ENCODE results near the gene HIPK2. TPM values are rescaled to one million over a fixed set of nuclear protein-coding genes. Genes with fewer than 3 reads are reported as not detected.

HIPK2 gene
- total and polyA plus RNA-seq, 2 of the 4 experiments (the other 2 are of a cell fraction) = 22.0 to 27.1 TPM

GRCh38 chr7:139515266-139515665 is 262.5 kb downstream of the HIPK2 start:
- no peak overlapping the region for H3K9ac ChIP-seq (ENCODE audit: low read depth, low read length)
- dilution Hi-C loops (cut with HindIII; ENCODE audit: low sequenced_read_pairs, unreplicated experiment) (no loop called here), in situ Hi-C loops (cut with MboI; ENCODE audit: low sequenced_read_pairs) (no loop called here), intact Hi-C loops (cut with micrococcal nuclease) (no loop called here)
- ATAC-seq (ENCODE audit: low read depth) (no peak), DNase-seq (no peak)
- CTCF ChIA-PET = no interaction called here
- H3K18ac ChIP-seq (ENCODE audit: low read depth, low read length) = no peak overlapping the region
- no peak overlapping the region for H3K56ac ChIP-seq (ENCODE audit: extremely low read depth, insufficient read depth, low read length)
- BruUV-seq (replicated peaks) = no TSS peak
- POLR2A ChIA-PET (ENCODE audit: unreplicated experiment) = no interaction called here
- no peak overlapping the region for H3K27ac ChIP-seq (ENCODE audit: insufficient read depth, low read length)
- no peak overlapping the region for H3K14ac ChIP-seq (replicated peaks; ENCODE audit: low read depth, low read length)
- H4K20me1 ChIP-seq (ENCODE audit: insufficient read depth, low read length) = no peaks in the 10 kb centered on the region
- H3K9me1 ChIP-seq (ENCODE audit: insufficient read depth, low read length) = no peaks in the 10 kb centered on the region
- no peak overlapping the region for H4K8ac ChIP-seq (ENCODE audit: low read depth in 2 of 2, low read length in 2 of 2)
- 70% methylated on average over 5 of the region's 8 CpGs; no CpG with 5 or more reads in 1 of the 2 experiments for WGBS, 2 experiments (ENCODE audit: extremely low coverage in 2 of 2, insufficient read length in 1 of 2)
- no peak overlapping the region for H4K91ac ChIP-seq (ENCODE audit: insufficient read depth, low read depth, low read length)
- TF ChIP-seq RAD21 (IDR thresholded peaks at IDR 0.05; ENCODE audit: low read length) (no peak), RCOR1 (IDR thresholded peaks at IDR 0.05; ENCODE audit: insufficient replicate concordance, low read length) (no peak), ELK1 (IDR thresholded peaks at IDR 0.05; ENCODE audit: borderline replicate concordance, low read depth, low read length) (no peak), RFX5 (IDR thresholded peaks at IDR 0.05; ENCODE audit: low read depth, low read length) (no peak), FOS (IDR thresholded peaks at IDR 0.05; ENCODE audit: low read depth, low read length) (no peak), CEBPB (IDR thresholded peaks at IDR 0.05; ENCODE audit: low read depth, low read length) (no peak), MAFK (IDR thresholded peaks at IDR 0.05; ENCODE audit: low read depth, low read length) (no peak), SMC3 (IDR thresholded peaks at IDR 0.05; ENCODE audit: low read depth, low read length) (no peak), MAZ (IDR thresholded peaks at IDR 0.05; ENCODE audit: borderline replicate concordance, low read depth, low read length) (no peak), POLR2A (IDR thresholded peaks at IDR 0.05; ENCODE audit: low read depth, low read length) (no peak), USF2 (IDR thresholded peaks at IDR 0.05; ENCODE audit: low read depth, low read length) (no peak), CTCF (conservative IDR thresholded peaks at IDR 0.05; ENCODE audit: low read depth, low read length) (no peak), BHLHE40 (IDR thresholded peaks at IDR 0.05; ENCODE audit: low read depth, low read length) (no peak), NFE2L2 (IDR thresholded peaks at IDR 0.05; ENCODE audit: low read depth, low read length) (no peak), CHD1 (IDR thresholded peaks at IDR 0.05; ENCODE audit: low read depth, low read length) (no peak)
- H2AK5ac ChIP-seq (ENCODE audit: low read depth, low read length) = no peak overlapping the region
- no peak overlapping the region for H2BK20ac ChIP-seq (ENCODE audit: low read depth, low read length)
- H2AFZ ChIP-seq (replicated peaks; ENCODE audit: low read length, poor library complexity) = no peak overlapping the region
- H3K27me3 ChIP-seq (ENCODE audit: control insufficient read depth, insufficient read depth, low read length) = peaks cover 34% of the 10 kb centered on the region
- no peaks in the 10 kb centered on the region for H3K4me1 ChIP-seq (ENCODE audit: control insufficient read depth, insufficient read depth, low read length)
- H3K4me3 ChIP-seq (ENCODE audit: insufficient read depth, low read depth, low read length) = no peak overlapping the region
- no peaks in the 10 kb centered on the region for H3K36me3 ChIP-seq (ENCODE audit: control insufficient read depth, insufficient read depth, low read length)
- no peak overlapping the region for H4K5ac ChIP-seq (ENCODE audit: low read depth, low read length)
- H3K9me3 ChIP-seq (ENCODE audit: control insufficient read depth, insufficient read depth, low read length) = no peaks in the 10 kb centered on the region
- H3K23ac ChIP-seq (ENCODE audit: low read depth, low read length) = no peak overlapping the region
- no peak overlapping the region for H2AK9ac ChIP-seq (replicated peaks; ENCODE audit: low read depth, low read length, poor library complexity)
- no peaks in the 10 kb centered on the region for H3K79me1 ChIP-seq (ENCODE audit: low read depth in 1 of 2, low read length in 2 of 2)
- H3K4me2 ChIP-seq (ENCODE audit: low read depth, low read length) = no peak overlapping the region
- H2BK120ac ChIP-seq (ENCODE audit: low read depth, low read length) = no peak overlapping the region
- H2BK15ac ChIP-seq (ENCODE audit: low read depth, low read length) = no peak overlapping the region
- H2BK5ac ChIP-seq (ENCODE audit: low read depth, low read length, poor library complexity, severe bottlenecking) = no peak overlapping the region
- no peak overlapping the region for H3K4ac ChIP-seq (ENCODE audit: low read depth, low read length)

Measured in IMR-90 (cell line).